Activated T-cell treated with anti-CD3 and anti-CD28 coated beads for 48 hours (primary cell): ENCODE measurements around the gene KANK3.
"Not testable (repeated sequence)": the region's sequence is repeated elsewhere in the genome, so short reads cannot be mapped to it uniquely, and the experiment has no call there.

Experiments
- DNase-seq: peaks from one replicate; pipeline ENCODE4 v3.0.0-alpha.2; 2020; ENCODE audit warnings: low read depth

Gene KANK3

DNA sequence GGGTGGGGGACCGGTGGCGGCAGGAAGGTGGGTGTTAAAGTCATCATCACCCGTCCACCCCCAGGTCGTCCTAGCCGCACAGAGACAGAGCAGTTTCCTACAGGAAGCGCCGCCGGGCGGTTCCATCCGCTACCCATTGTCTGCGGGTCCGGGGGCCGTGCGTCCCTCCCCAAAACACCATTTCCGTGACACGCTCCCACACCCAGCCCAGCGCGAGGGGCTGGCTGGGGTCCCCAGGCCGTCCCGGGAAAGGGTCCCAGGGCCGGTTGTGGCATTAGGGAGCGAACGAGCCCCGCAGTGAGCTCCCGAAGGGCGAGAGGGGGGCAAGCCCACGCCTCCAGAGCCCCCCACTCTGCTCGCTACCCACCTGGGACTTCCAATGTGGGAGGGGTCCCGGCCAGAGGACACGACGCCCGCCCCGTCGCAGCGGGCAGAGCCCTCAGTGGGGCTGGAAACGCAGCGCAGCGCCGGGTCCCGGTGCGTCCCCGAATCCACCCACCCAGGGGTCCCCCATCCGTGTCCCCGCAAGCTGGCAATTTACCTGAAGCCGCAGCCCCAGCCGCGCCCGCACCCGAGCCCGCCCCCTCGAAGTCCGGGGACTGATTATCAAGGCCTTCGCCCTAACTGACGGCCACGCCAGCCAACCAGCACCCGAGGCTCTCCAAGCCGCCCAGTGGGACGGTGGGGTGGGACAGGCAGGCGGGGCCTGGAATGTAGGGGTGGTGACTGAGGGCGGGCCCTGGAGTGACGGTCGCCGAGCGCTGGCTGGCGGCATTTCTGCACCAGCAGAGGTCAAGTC is at the start of gene KANK3:
Gene KANK3 (minus strand): TSS at position 579 of the 799 bp plus-strand sequence. CDS start 5,434 bp downstream, outside the sequence.
- DNase-seq, result peak; percentile 90

DNA sequence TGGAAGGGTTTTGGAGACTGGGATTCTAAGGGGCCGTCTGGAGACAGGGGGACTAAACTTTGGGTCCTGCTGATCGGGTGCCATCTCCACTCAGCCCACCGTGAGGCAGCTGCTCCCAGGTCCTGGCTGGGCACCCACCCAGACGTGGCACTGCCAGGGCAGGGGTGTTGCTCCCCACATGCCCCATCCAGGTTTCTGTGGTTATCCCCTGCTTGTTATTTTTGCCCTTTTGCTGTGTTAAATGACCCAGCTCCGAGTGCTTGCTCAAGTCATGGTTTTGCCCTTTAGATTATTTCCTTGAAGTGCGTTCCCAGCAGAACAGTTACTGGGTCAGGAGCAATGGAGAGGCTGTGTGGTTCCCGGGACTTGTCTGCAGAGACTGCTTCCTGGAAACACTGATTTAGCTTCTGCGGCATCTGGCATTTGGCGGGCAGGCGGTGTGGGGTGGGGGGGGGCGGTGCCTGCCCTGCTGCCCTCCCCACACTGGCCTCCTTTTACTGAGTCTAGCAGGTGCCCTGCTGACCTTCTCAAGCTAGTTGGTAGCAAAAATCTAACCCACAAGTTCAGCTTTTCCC is 49.0 kb upstream of the KANK3 start:
- DNase-seq, result no peak

DNA sequence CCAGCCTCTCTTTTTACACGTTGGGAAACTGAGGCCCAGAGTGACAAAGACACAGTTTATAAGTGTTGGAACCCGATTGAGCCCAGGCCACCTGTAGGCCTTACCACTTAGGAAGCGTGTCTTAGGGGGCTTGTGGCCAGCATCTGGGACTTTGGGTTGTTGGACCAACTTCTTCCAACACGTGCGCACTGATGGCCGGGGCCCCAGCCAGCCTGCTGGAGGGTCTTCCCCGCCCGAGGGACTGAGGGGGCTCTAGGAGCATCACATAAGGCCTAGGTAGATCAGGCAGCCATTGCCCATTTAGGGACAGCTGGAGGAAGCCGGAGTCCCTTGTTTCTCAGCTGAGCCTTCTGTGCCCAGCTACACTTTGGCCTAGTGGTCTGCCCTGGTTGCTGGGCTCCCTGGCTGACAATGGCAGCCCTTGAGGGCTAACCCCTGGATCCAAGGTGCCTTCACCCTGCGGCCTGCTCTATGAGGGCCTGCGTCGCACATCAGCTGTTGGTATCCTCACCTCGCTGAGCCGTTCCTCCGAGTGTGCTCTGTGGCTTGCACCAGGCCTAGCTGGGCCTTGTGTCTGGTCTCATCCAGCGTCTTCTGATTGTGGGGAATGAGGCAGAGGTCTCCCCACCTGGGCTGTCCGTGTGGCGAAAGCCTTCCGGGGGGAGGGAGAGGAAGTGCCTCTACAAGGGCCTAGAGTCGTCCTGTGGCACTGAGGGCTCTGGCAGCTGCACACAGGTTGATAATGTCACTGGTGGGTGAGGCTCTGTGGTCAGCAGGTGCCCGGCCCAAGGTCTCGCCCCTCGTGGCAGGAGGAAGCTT is 48.3 kb upstream of the KANK3 start:
- DNase-seq, result no peak

DNA sequence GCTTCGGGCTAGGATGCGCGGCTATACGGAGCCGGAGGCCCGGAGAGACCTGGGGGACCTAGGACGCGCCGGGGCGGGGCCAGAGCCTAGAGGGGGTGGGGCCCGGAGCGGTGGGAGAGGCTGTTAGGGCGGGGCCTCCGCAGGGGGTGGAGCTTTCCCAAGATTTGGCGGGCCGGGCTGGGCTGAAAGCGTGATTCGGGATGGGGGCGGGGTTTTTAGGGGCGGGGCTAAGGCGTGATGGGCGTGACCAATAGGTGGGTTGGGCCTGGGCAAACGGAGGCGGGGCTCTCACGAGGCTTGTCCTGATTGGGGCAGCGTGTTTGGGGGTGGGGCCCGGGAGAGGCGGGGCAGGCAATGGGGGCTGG is 47.5 kb upstream of the KANK3 start:
- DNase-seq, result peak; percentile 95

DNA sequence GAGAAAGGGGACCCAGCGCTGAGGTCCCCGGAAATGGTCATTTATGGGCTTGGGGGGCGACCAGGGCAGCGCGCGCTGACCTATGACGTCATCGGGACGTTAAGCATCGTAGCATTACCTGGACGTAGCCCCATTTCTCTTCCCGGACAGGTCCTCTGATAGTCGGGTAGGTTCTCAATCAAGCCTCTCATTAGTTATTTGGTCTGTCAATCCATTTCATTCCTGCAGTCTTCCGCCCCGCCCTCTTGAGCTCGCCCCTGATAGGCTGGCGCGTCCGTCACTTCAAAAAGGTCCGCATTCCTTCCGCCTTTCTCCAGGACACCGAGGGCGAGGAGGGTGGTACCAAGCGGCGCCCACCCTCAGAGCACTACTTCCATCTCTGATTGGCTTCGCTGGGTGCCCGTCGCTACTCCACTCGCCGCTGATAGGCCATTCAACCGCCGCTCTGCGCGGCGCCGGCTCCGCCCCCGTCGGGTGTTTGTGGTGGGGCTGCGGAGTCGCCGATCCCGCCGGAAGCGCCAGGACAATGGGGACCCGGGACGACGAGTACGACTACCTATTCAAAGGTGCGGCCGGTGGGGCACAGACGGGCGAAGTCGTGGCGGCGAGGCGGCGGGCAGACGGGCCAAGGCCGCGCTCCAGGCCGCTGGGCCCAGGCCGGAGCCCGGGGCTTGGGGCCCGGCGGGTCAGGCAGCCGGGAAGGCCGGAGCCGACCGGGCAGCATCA is 47.0 kb upstream of the KANK3 start, which contains the start of gene RAB11B:
Gene RAB11B (plus strand): TSS at position 470 of the 726 bp plus-strand sequence. CDS start 57 bp downstream, at position 527.
- peak; percentile 96 for DNase-seq

DNA sequence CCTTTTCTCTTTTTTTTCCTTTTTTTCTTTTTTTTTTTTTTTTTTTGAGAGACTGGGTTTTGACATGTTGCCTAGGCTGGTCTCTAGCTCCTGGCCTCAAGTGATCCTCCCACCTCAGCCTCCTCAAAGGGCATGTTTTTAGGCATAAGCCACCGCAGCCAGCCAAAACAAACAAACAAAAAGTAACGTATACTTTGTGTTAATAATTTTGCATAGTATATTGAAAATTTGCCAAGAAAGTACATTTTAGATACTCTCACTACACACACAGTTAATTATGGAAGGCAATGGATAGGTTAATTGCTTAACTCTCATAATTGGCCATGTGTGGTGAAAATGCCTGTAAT is 45.5 kb upstream of the KANK3 start:
- DNase-seq, result no peak

DNA sequence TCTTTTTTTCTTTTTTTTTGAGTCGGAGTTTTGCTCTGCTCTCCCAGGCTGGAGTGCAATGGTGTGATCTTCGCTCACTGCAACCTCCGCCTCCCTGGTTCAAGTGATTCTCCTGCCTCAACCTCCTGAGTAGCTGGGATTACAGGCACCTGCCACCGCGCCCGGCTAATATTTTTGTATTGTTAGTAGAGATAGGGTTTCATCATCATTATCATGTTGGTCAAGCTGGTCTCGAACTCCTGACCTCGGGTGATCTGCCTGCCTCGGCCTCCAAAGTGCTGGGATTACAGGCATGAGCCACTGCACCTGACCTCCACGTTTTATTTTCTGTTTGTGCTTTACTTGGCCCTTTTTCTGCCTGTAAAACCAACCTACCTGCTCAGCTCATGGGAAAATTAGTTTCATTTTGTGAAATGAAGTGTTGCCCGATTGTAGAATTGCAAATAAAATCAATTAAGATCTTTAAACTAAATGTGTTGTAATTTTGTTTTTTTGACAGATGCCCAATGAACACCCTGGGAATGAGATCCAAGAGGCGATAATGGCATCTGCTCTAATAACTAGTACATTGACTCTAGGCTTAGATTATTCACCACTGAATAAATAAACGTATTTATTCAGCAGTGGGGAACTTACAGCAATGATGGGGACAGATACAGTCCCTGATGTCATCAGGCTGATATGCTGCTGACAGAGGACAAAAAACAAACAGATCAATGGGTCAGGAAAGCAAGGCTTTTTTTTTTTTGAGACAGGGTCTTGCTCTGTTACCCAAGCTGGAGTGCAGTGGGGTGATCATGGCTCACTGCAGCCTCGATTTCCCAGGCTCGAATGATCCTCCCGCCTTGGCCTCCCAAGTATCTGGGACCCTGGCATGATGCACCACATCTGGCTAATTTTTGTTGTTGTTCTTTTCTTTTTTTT is 44.9 kb upstream of the KANK3 start:
- no peak for DNase-seq

DNA sequence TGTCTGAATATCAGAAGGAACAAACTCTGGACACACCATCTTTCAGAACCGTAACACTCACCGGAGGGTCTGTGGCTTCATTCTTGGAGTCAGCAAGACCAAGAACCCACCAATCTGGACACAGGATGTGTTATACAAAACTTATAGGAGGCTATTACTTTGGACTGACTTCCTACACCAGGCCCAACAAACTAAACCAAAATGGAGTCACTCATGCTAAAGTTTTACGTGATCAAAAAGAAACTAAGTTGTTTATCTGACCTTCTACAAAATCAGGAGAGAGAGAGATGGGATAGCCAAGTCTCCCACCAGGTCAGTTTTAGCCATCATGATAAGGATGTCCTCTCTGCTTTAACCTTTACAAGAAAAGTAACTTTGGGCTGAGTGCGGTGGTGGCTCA is 43.9 kb upstream of the KANK3 start:
- DNase-seq, result no peak

DNA sequence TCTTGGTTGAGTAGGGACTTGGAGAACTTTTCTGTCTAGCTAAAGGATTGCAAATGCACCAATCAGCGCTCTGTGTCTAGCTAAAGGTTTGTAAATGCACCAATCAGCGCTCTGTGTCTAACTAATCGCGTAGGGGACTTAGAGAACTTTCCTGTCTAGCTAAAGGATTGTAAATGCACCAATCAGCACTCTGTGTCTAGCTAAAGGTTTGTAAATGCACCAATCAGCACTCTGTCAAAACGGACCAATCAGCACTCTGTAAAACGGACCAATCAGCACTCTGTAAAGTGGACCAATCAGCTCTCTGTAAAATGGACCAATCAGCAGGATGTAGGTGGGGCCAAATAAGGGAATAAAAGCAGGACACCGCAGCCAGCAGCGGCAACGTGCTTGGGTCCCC is 43.4 kb upstream of the KANK3 start:
- DNase-seq, result not testable (repeated sequence)

DNA sequence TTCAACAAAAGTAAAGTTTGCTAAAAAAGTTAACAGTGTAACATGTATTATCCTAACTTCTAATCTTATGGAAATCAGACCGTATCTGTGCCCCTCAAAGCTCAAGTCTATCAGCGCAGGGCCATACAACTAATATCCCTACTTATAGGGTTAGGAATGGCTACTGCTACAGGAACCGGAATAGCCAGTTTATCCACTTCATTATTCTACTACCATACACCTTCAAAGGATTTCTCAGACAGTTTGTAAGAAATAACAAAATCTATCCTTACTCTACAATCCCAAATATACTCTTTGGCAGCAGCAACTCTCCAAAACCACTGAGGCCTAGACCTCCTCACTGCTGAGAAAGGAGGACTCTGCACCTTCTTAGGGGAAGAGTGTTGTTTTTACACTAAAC is 42.5 kb upstream of the KANK3 start:
- DNase-seq, result not testable (repeated sequence)

DNA sequence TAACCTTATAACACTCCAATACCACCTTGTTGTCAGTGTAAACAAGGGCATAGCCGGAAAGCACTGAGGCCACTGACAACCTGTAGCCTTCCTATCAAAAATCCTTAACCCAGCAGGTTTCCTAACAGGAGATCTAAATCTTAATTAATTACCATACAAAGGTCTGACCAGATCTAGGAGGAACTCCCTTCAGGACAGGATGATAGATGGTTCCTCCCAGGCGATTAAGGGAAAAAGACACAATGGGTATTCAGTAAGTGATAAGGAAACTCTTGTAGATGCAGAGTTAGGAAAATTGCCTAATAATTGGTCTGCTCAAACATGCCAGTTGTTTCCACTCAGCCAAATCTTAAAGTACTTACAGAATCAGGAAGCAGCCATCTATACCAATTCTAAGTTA is 42.0 kb upstream of the KANK3 start:
- DNase-seq, result not testable (repeated sequence)

DNA sequence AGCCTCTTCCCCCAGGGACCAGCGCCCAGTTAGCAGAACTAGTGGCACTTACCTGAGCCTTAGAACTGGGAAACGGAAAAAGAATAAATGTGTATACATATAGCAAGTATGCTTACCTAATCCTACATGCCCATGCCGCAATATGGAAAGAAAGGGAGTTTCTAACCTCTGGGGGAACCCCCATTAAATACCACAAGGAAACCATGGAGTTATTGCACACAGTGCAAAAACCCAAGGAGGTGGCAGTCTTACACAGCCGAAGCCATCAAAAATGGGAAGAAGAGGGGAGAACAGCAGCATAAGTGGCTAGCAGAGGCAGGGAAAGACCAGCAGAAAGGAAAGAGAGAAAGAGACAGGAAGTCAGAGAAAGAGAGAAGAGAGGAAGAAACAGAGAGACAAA is 41.5 kb upstream of the KANK3 start:
- DNase-seq, result not testable (repeated sequence)

DNA sequence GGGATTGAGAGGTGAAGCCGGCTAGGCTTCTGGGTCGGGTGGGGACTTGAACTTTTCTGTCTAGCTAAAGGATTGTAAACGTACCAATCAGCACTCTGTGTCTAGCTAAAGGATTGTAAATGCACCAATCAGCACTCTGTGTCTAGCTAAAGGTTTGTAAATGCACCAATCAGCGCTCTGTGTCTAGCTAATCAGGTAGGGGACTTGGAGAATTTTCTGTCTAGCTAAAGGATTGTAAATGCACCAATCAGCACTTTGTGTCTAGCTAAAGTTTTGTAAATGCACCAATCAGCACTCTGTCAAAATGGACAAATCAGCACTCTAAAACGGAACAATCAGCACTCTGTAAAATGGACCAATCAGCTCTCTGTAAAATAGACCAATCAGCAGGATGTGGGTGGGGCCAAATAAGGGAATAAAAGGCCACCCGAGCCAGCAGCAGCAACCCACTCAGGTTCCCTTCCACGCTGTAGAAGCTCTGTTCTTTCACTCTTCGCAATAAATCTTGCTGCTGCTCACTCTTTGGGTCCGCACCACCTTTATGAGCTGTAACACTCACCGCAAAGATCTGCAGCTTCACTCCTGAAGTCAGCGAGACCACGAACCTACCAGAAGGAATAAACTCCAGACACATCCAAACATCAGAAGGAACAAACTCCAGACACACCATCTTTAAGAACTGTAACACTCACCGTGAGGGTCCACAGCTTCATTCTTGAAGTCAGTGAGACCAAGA is 36.3 kb upstream of the KANK3 start:
- DNase-seq, result not testable (repeated sequence)

DNA sequence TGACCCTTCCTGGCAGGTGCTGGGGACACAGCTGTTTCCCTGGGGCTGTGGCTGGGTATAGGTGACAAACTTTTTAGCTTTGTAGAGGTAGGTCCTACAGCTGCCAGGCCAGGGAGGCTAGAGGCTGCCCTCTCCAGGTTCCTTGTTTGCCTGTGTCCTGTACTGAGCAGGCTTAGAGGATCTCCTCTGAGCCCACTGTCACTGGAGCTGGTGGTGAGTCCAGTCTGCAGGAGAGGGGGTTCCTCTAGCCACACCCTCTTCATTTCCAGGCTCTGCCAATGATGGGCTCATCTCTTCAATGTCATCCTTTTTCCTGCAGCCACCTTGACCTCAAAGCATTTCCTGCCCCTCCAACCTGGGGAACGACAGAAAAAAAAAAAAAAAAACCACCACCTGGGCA is 34.5 kb upstream of the KANK3 start:
- DNase-seq, result no peak

DNA sequence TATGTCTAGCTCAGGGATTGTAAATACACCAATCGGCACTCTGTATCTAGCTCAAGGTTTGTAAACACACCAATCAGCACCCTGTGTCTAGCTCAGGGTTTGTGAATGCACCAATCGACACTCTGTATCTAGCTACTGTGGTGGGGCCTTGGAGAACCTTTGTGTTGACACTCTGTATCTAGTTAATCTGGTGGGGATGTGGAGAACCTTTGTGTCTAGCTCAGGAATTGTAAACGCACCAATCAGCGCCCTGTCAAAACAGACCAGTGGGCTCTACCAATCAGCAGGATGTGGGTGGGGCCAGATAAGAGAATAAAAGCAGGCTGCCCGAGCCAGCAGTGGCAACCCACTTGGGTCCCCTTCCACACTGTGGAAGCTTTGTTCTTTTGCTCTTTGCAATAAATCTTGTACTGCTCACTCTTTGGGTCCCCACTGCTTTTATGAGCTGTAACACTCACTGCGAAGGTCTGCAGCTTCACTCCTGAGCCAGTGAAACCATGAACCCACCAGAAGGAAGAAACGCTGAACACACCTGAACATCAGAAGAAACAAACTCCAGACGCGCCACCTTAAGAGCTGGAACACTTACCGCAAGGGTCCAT is 33.4 kb upstream of the KANK3 start:
- DNase-seq, result not testable (repeated sequence)

DNA sequence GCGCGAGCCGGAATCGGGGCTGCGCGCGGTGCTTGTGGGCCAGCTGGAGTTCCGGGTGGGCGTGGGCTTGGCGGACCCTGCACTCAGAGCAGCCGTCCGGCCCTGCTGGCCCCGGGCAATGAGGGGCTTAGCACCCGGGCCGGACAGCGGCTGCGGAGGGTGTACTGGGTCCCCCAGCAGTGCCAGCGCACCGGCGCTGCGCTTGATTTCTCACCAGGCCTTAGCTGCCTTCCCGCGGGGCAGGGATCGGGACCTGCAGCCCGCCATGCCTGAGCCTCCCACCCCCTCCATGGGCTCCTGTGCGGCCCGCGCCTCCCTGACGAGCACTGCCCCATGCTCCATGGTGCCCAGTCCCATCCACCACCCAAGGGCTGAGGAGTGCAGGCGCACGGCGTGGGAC is 32.7 kb upstream of the KANK3 start:
- not testable (repeated sequence) for DNase-seq

DNA sequence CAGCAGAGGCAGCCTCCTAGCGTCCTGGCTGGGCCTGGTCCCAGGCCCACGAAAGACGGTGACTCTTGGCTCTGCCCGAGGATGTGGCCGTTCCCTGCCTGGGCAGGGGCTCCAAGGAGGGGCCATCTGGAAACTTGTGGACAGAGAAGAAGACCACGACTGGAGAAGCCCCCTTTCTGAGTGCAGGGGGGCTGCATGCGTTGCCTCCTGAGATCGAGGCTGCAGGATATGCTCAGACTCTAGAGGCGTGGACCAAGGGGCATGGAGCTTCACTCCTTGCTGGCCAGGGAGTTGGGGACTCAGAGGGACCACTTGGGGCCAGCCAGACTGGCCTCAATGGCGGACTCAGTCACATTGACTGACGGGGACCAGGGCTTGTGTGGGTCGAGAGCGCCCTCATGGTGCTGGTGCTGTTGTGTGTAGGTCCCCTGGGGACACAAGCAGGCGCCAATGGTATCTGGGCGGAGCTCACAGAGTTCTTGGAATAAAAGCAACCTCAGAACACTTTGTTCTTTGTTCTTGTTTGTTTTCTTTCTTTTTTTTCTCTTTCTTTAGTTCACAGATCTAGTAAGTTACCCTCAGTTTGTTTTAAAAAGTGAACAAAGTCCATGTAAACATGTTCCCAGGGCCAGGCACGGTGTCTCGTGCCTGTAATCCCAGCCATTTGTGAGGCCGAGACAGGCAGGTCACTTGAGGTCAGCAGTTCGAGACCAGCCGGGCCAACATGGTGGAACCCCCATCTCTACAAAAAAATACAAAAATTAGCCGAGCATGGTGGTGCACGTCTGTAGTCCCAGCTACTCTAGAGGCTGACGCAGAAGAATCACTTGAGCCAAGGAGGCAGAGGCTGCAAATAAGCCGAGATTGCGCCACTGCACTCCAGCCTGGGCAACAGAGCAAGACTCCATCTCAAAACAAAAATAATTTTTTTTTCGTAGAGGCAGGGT is 31.1 kb upstream of the KANK3 start:
- no peak for DNase-seq

DNA sequence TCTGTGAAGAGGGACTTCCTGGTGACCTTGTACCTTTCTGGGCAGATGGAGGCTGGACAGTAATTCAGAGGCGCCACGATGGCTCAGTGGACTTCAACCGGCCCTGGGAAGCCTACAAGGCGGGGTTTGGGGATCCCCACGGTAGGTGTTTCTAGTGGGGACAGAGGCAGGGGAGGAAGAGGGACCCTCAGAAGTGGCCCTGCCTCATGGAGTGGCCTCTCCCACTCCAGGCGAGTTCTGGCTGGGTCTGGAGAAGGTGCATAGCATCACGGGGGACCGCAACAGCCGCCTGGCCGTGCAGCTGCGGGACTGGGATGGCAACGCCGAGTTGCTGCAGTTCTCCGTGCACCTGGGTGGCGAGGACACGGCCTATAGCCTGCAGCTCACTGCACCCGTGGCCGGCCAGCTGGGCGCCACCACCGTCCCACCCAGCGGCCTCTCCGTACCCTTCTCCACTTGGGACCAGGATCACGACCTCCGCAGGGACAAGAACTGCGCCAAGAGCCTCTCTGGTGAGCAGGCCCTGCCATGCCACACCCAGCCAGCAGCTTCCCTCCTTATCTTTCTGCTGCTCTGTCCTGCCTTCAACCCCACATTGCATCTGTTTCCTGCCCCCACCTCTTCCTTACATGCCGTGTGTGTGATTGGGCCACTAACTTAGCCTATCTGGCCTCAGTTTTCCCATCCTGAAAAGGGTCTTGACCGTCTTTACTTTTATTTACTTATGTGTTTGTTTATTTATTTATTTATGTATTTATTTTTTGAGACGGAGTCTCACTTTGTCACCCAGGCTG is 28.1 kb upstream of the KANK3 start:
- DNase-seq, result no peak
